Right cardiac atrium (tissue), 5 donors: ENCODE results near the gene DNAJC27. TPM values are rescaled to one million over a fixed set of nuclear protein-coding genes. Genes with fewer than 3 reads are reported as not detected.

Experiments used
- ATAC-seq, 2 donors: fragments of 200-7000 bp; cut with Tn5 transposase; one replicate each; pipeline versions ENCODE4 v1.8.0 to v1.9.1; 2020; ENCODE audit warnings: moderate library complexity in 2 of 2, mild to moderate bottlenecking in 1 of 2
- DNase-seq, 3 donors: peaks; one replicate each; pipeline ENCODE4 v3.0.0-alpha.2; 2020
- H3K27ac ChIP-seq: one replicate; pipeline ENCODE4 v1.5.1; 2013; ENCODE audit warnings: mild to moderate bottlenecking, low read length, control low read depth, moderate library complexity
- H3K27me3 ChIP-seq: one replicate; pipeline ENCODE4 v1.6.1; 2013; ENCODE audit not compliant: control insufficient read depth, insufficient read depth
- H3K4me1 ChIP-seq: one replicate; pipeline ENCODE4 v1.6.1; 2013; ENCODE audit warnings: low read length; ENCODE audit not compliant: control insufficient read depth, insufficient read depth
- H3K4me3 ChIP-seq: one replicate; pipeline ENCODE4 v1.5.1; 2013; ENCODE audit warnings: low read length, control low read depth
- H3K9me3 ChIP-seq: one replicate; pipeline ENCODE4 v1.6.1; 2013; ENCODE audit warnings: low read length; ENCODE audit not compliant: control insufficient read depth
- WGBS: extraction: QIAGEN DNeasy Blood & Tissue Kit; methylation state at CpG from one replicate; pipeline ENCODE4 v1.1.7; 2013; 5-methylcytosine and 5-hydroxymethylcytosine counted together
- intact Hi-C, 4 donors: fragments of 100-400 bp; cut with DNase I; formaldehyde crosslinking; loops; one replicate each; pipeline versions ENCODE4 v1.11.0 to v1.14.0; 2022 to 2023
- polyA plus RNA-seq: library from polyadenylated mRNA; stranded (reverse); fragments of 200-250 nt; gene quantifications from one replicate; pipeline ENCODE4 v1.2.3, GENCODE V29; 2013
- total RNA-seq, 4 donors: library from RNA; stranded (reverse); fragmentation: NEBNext Ultra II Directional; extraction: Animal tissue kit (Norgen Biotek cat#: 25700); gene quantifications; one replicate each; pipeline ENCODE4 v1.2.1, GENCODE V29; 2021
- donor health status: healthy with polysubstance abuse.
- donor health status: DM: no; HTN: yes; CAD: no.
- donor health status: DM: no; HTN: no; CAD: no.
- donor health status: DM: no; HTN: yes; CAD: no; lungs with severe emphysema.
- donor health status: DM: yes; HTN: yes; CAD: no.

Gene DNAJC27
- total and polyA plus RNA-seq, 5 donors = 4.1 to 10.4 (median 8.9) TPM

GRCh38 chr2:24918326-24919036 is 53.3 kb downstream of the DNAJC27 start:
- intact Hi-C loops = no loop called here

GRCh38 chr2:24917731-24918325 is 53.9 kb downstream of the DNAJC27 start:
- WGBS = 89% methylated on average over 12 of the region's 12 CpGs
- intact Hi-C loops = no loop called here

More at GRCh38 chr2:24918326-24919036, 53.3 kb downstream of the DNAJC27 start:
- Histone ChIP-seq H3K27ac (no peak overlapping the region), H3K4me1 (peaks cover 4% of the 10 kb centered on the region), H3K4me3 (peak overlapping the region; percentile 95), H3K27me3 (no peaks in the 10 kb centered on the region), H3K9me3 (no peaks in the 10 kb centered on the region)
- no peak for ATAC-seq
- no peak for DNase-seq
- WGBS = 88% methylated on average over 42 of the region's 42 CpGs

DNA sequence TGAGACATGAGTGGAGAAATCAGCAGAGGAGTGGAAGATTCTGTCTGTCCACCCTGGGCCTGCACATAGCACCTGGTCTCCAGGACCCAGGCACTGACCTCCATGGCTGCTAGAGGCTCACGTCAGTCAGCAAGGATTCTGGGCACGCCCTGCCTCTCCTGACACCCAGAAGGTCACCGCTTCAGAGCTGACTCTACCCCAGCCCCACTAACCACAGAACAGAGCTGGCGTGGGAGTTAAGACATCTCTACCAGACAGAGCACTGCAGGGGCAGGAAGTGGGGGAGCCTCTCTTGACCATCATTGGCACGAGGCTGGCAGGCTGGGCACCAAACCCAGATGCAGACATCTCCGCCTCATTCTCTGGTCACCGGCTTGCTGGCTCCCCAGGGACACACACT is 54.7 kb downstream of the DNAJC27 start:
- ATAC-seq (no peak), DNase-seq (no peak)
- Histone ChIP-seq H3K27ac (no peak overlapping the region), H3K27me3 (no peaks in the 10 kb centered on the region), H3K4me3 (no peak overlapping the region), H3K4me1 (peaks cover 4% of the 10 kb centered on the region), H3K9me3 (no peaks in the 10 kb centered on the region)
- intact Hi-C loops = no loop called here
- WGBS = 76% methylated on average over 7 of the region's 7 CpGs

More at GRCh38 chr2:24917731-24918325, 53.9 kb downstream of the DNAJC27 start:
- H3K27me3 ChIP-seq = no peaks in the 10 kb centered on the region
- H3K27ac ChIP-seq = no peak overlapping the region
- DNase-seq = no peak
- no peak overlapping the region for H3K4me3 ChIP-seq
- H3K9me3 ChIP-seq = no peaks in the 10 kb centered on the region
- H3K4me1 ChIP-seq = peaks cover 4% of the 10 kb centered on the region
- no peak for ATAC-seq

DNA sequence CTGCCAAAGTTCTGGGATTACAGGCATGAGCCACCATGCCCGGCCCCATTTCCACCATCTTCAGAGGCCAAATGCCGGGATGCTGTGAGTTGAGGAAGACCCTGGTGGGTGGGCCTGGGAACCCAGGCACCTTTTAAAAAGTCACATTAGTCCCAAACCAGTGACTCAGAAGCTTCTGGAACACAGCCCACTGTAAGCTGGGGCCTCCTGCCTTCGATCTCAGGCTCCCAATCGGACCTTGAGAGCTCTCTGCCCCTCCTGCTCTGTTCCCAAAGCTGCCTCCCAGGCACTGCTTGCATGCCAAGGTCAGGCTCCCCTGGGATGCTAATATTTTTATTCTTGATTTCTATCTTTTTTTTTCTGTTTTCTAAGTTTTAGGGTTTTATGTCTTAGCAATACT is 56.0 kb downstream of the DNAJC27 start:
- no peaks in the 10 kb centered on the region for H3K27me3 ChIP-seq
- no peak overlapping the region for H3K4me3 ChIP-seq
- WGBS = 77% methylated on average over 4 of the region's 4 CpGs
- no peak overlapping the region for H3K27ac ChIP-seq
- peaks cover 4% of the 10 kb centered on the region for H3K4me1 ChIP-seq
- intact Hi-C loops = no loop called here
- no peaks in the 10 kb centered on the region for H3K9me3 ChIP-seq
- ATAC-seq (no peak), DNase-seq (peak in 2 of 3 donors; percentile 40 to 68)

GRCh38 chr2:24915175-24915574 is 56.6 kb downstream of the DNAJC27 start:
- no peak for DNase-seq
- Histone ChIP-seq H3K4me3 (no peak overlapping the region), H3K27me3 (no peaks in the 10 kb centered on the region), H3K4me1 (peaks cover 4% of the 10 kb centered on the region), H3K27ac (no peak overlapping the region), H3K9me3 (no peaks in the 10 kb centered on the region)
- ATAC-seq = no peak
- intact Hi-C loops = no loop called here
- WGBS = 90% methylated on average over 8 of the region's 8 CpGs

- intact Hi-C loops = no loop called here
- Histone ChIP-seq H3K27ac (no peak overlapping the region), H3K27me3 (no peaks in the 10 kb centered on the region), H3K9me3 (no peaks in the 10 kb centered on the region), H3K4me3 (no peak overlapping the region), H3K4me1 (peaks cover 4% of the 10 kb centered on the region)
- DNase-seq = no peak
- no peak for ATAC-seq
- 87% methylated on average over 5 of the region's 5 CpGs for WGBS
Measured at GRCh38 chr2:24914713-24915112, 57.0 kb downstream of the DNAJC27 start.

DNA sequence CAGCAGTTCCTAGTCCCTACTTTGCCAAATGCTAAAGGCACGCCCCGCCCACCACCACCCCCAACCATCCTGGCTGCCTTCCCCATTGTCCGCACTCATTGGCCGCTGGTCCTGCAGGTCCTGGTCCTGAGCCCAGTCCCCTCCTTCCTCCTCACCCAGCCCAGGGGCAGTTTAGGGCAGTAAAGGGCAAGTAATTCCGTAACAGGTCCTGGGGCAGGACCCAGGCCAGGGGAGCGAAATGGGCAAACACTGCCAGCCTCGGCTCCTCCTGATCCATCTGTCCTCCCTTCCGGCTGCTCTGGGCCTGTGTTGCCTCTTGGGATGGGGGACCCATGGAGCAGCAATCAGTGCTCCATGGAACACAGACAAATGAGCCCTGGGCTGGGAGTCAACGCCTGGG is 57.8 kb downstream of the DNAJC27 start:
- H3K9me3 ChIP-seq = no peaks in the 10 kb centered on the region
- H3K27me3 ChIP-seq = no peaks in the 10 kb centered on the region
- no peak overlapping the region for H3K4me3 ChIP-seq
- intact Hi-C loops = no loop called here
- DNase-seq (peak in 1 of 3 donors; percentile 74), ATAC-seq (peak in 1 of 2 donors; percentile 38)
- WGBS = 76% methylated on average over 9 of the region's 9 CpGs
- no peak overlapping the region for H3K27ac ChIP-seq
- peaks cover 4% of the 10 kb centered on the region for H3K4me1 ChIP-seq

DNA sequence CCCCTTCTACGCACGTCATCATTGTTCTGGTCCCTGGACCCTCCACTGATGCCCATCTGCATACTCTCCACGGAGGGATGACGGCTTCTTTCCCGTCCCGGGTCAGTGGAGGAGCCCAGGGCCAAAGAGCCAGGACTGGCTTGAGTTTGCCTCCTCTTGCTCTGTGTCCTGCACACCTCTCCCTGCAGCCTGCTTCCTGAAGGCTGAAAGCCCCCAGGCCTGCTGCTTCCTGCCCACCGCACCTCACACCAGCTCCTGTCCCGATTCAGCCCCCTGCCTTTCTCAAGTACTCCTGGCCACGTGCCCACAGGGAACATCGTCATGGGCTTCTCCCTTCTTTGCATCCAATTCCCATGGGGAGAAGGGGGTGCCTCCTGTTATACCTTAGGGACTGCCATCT is 58.8 kb downstream of the DNAJC27 start:
- H3K4me1 ChIP-seq = peaks cover 4% of the 10 kb centered on the region
- no peaks in the 10 kb centered on the region for H3K9me3 ChIP-seq
- intact Hi-C loops = no loop called here
- no peak for DNase-seq
- WGBS = 76% methylated on average over 10 of the region's 10 CpGs
- peak in 1 of 2 donors; percentile 5 for ATAC-seq
- H3K4me3 ChIP-seq = no peak overlapping the region
- no peak overlapping the region for H3K27ac ChIP-seq
- H3K27me3 ChIP-seq = no peaks in the 10 kb centered on the region

GRCh38 chr2:24912523-24912922 is 59.2 kb downstream of the DNAJC27 start:
- DNase-seq (no peak), ATAC-seq (no peak)
- intact Hi-C loops = no loop called here
- peaks cover 4% of the 10 kb centered on the region for H3K4me1 ChIP-seq
- no peak overlapping the region for H3K4me3 ChIP-seq
- no peak overlapping the region for H3K27ac ChIP-seq
- no peaks in the 10 kb centered on the region for H3K27me3 ChIP-seq
- H3K9me3 ChIP-seq = no peaks in the 10 kb centered on the region
- 82% methylated on average over 7 of the region's 7 CpGs for WGBS

DNA sequence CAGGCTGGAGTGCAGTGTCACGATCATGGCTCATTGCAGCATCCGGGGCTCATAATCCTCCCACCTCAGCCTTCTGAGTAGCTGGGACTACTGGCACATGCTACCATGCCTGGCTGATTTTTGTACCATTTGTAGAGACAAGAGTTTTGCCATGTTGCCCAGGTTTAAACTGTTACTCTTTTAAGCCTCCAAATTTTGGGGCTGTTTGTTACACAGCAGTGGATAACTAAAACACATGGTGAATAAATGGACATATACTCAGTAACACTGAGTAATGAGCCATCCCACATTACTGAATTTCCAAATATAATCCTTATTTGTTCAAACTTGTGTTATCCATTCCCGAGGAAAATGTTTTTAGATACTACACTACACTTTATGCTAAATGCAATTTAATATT is 61.5 kb downstream of the DNAJC27 start:
- WGBS = 96% methylated on average over 3 of the region's 3 CpGs
- no peak overlapping the region for H3K27ac ChIP-seq
- H3K9me3 ChIP-seq = no peaks in the 10 kb centered on the region
- H3K27me3 ChIP-seq = no peaks in the 10 kb centered on the region
- no peaks in the 10 kb centered on the region for H3K4me1 ChIP-seq
- ATAC-seq = no peak
- intact Hi-C loops = no loop called here
- no peak overlapping the region for H3K4me3 ChIP-seq
- DNase-seq = no peak

GRCh38 chr2:24909555-24910177 is 62.1 kb downstream of the DNAJC27 start:
- Histone ChIP-seq H3K9me3 (no peaks in the 10 kb centered on the region), H3K4me3 (no peak overlapping the region), H3K4me1 (no peaks in the 10 kb centered on the region), H3K27ac (no peak overlapping the region), H3K27me3 (no peaks in the 10 kb centered on the region)
- intact Hi-C loops = no loop called here
- 87% methylated on average over 5 of the region's 5 CpGs for WGBS
- DNase-seq = no peak
- no peak for ATAC-seq
